Lower leg skin (tissue), 4 donors: Measurements from ENCODE around the gene PCED1A. TPM values are rescaled to one million over a fixed set of nuclear protein-coding genes. Genes with fewer than 3 reads are reported as not detected.

Experiments used
- DNase-seq, 2 donors: peaks; one replicate each; pipeline ENCODE4 v3.0.0-alpha.2; 2019; ENCODE audit warnings: low spot score in 2 of 2
- H3K4me3 ChIP-seq: fragments of 200-600 bp; sonication (generic); 2 replicates; pipeline ENCODE4 v1.5.1; 2017; ENCODE audit warnings: mild to moderate bottlenecking, low read depth; ENCODE audit not compliant: poor library complexity, severe bottlenecking
- POLR2A ChIP-seq, 2 donors: fragments of 450-650 bp; IDR thresholded peaks; one replicate each; pipeline ENCODE4 v1.6.1; 2016 to 2017; ENCODE audit warnings: antibody characterized with exemption in 2 of 2, mild to moderate bottlenecking in 1 of 2, moderate library complexity in 1 of 2
- WGBS, 2 donors: methylation state at CpG; one replicate each; pipeline ENCODE4 v1.1.5; 2018; 5-methylcytosine and 5-hydroxymethylcytosine counted together
- intact Hi-C: fragments of 100-400 bp; cut with DNase I; formaldehyde crosslinking; loops from one replicate; pipeline ENCODE4 v1.15.0; 2023; ENCODE audit warnings: low total_unique reads
- total RNA-seq, 4 donors: library from RNA; depleted of rRNA; stranded (reverse); fragments of >200 nt; gene quantifications; one replicate each; pipeline ENCODE4 v1.1.0, GENCODE V29; 2016
- TF ChIP-seq, protein P1 (sequence below), 3 donors: fragments of 450-650 bp; IDR thresholded peaks; one replicate each; pipeline ENCODE4 v1.5.1; 2016; ENCODE audit warnings: antibody characterized with exemption in 3 of 3, mild to moderate bottlenecking in 3 of 3, moderate library complexity in 2 of 3

Gene PCED1A
- total RNA-seq, 4 donors from 2014 or later, result 10.6 to 16.6 (median 13.1) TPM

GRCh38 chr20:2869381-2869780, 28.9 kb upstream of the PCED1A start:
- TF ChIP-seq, protein P1, sequence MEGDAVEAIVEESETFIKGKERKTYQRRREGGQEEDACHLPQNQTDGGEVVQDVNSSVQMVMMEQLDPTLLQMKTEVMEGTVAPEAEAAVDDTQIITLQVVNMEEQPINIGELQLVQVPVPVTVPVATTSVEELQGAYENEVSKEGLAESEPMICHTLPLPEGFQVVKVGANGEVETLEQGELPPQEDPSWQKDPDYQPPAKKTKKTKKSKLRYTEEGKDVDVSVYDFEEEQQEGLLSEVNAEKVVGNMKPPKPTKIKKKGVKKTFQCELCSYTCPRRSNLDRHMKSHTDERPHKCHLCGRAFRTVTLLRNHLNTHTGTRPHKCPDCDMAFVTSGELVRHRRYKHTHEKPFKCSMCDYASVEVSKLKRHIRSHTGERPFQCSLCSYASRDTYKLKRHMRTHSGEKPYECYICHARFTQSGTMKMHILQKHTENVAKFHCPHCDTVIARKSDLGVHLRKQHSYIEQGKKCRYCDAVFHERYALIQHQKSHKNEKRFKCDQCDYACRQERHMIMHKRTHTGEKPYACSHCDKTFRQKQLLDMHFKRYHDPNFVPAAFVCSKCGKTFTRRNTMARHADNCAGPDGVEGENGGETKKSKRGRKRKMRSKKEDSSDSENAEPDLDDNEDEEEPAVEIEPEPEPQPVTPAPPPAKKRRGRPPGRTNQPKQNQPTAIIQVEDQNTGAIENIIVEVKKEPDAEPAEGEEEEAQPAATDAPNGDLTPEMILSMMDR (IDR thresholded peaks at IDR 0.05), result no peak
- TF ChIP-seq POLR2A (IDR thresholded peaks at IDR 0.05), result no peak
- 88 to 92% methylated on average over 3 of the region's 3 CpGs for WGBS, 2 donors
- intact Hi-C loops, result no loop called here
- no peak for DNase-seq
- H3K4me3 ChIP-seq, result no peak overlapping the region

GRCh38 chr20:2867081-2867864, 26.8 kb upstream of the PCED1A start:
- peak in 1 of 2 donors; percentile 80 for DNase-seq
- TF ChIP-seq, protein P1 (IDR thresholded peaks at IDR 0.05), result no peak
- no peak for TF ChIP-seq POLR2A (IDR thresholded peaks at IDR 0.05)
- 56 to 64% methylated on average over 11 to 12 of the region's 12 CpGs for whole genome bisulfite sequencing, 2 donors
- intact Hi-C loops, result no loop called here
- no peak overlapping the region for H3K4me3 ChIP-seq

- peak in 1 of 2 donors; percentile 76 for DNase-seq
- WGBS, 2 donors, result 93 to 96% methylated on average over 11 of the region's 11 CpGs
- H3K4me3 ChIP-seq, result no peak overlapping the region
- TF ChIP-seq, protein P1 (IDR thresholded peaks at IDR 0.05), result no peak
- TF ChIP-seq POLR2A (IDR thresholded peaks at IDR 0.05), result no peak
- intact Hi-C loops, result no loop called here
Measured at GRCh38 chr20:2866236-2866635, 25.8 kb upstream of the PCED1A start.

GRCh38 chr20:2865630-2866029, 25.2 kb upstream of the PCED1A start:
- 93 to 96% methylated on average over 3 of the region's 3 CpGs for WGBS, 2 donors
- intact Hi-C loops, result no loop called here
- TF ChIP-seq, protein P1 (IDR thresholded peaks at IDR 0.05), result no peak
- TF ChIP-seq POLR2A (IDR thresholded peaks at IDR 0.05), result no peak
- H3K4me3 ChIP-seq, result no peak overlapping the region
- no peak for DNase-seq

DNA sequence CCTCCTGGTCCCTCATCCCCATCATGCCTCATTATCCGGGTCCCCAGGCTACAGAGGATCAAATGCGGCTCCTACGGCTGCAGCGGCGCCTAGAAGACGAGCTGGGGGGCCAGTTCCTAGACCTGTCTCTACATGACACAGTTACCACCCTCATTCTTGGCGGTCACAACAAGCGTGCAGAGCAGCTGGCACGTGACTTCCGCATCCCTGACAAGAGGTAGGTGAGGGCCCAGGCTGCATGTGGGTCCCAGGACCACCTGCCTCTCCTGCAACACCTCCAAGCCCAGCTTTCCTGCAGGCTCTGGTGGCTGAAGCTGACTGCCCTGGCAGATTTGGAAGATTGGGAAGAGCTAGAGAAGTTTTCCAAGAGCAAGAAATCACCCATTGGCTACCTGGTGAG, 24.6 kb upstream of the PCED1A start:
- TF ChIP-seq, protein P1 (IDR thresholded peaks at IDR 0.05), result no peak
- TF ChIP-seq POLR2A (IDR thresholded peaks at IDR 0.05), result no peak
- 95 to 96% methylated on average over 10 of the region's 10 CpGs for WGBS, 2 donors
- intact Hi-C loops, result no loop called here
- H3K4me3 ChIP-seq, result no peak overlapping the region
- peak in 1 of 2 donors; percentile 62 for DNase-seq
